Measurements from ENCODE around the gene UBE2O.

The UBE2O gene

GRCh38 chr17:76438906-76439305 lies 14.0 kb downstream of the UBE2O start:
- DNase-seq (ENCODE audit: low read depth) = peak; percentile 19

- DNase-seq (ENCODE audit: low read depth) = peak; percentile 26
Observed at GRCh38 chr17:76437467-76438402, 15.2 kb downstream of the UBE2O start.

DNA sequence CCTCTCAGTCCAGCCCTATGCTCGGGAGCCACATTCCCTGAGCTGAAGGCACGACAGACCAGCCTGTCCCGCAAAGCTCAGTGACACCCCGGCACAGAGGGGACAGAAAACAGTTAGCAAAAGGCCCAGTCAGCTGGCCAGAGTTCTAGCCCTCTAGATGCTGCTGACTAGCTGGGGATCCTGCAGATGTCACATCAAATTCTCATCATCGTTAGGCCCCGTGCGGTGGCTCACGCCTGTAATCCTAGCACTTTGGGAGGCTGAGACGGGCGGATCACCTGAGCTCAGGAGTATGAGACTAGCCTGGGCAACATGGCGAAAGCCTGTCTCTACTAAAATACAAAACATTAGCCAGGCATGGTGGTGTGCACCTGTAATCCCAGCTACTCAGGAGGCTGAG lies 17.2 kb downstream of the UBE2O start:
- no peak for DNase-seq (ENCODE audit: low read depth)

DNA sequence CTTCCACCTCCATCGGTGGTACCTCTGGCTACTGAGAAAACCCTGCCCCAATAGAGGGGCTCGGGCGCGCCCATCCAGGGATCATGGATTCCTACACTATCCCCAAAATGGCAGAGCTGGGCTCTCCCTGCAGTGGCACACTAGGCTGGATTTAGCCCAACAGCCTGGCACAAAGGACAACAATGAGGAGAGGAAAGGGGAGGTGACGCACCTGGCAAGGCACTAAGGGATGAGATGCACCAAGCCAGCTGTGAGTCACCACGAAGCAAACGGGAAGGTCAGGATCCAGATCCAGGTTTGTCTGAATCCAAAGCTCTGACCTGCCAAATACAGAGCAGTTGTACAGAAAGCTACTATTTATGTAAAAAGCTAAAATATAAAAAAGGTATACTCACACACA lies 18.1 kb downstream of the UBE2O start:
- no peak for DNase-seq (ENCODE audit: low read depth)

GRCh38 chr17:76433693-76434092 lies 19.3 kb downstream of the UBE2O start:
- DNase-seq (ENCODE audit: low read depth) = no peak

DNA sequence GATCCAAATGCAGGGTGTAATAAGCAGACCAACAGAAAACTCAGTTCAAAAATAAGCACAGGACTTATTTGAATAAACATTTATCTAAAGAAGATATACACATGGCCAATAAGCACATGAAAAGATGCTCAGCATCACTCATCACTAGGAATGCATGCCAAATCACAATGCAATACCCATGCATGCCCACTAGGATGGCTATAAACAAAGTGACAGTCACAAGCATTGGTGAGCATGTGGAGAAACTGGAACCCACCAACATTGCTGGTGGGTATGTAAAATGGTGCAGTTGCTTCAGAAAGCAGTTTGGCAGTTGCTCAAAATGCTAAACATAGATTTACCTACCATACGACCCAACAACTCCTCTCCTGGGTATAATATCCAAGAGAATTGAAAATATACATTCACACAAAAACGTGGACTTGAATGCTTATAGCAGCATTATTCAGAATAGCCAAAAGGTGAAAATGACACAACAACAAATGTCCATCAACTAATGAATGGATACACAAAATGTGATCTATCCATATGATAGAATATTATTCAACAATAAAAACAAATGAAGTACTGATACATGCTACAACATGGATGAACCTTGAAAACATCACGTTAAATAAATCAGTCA lies 20.1 kb downstream of the UBE2O start:
- peak; percentile 34 for DNase-seq (ENCODE audit: low read depth)

GRCh38 chr17:76432004-76432403 lies 20.9 kb downstream of the UBE2O start:
- no peak for DNase-seq (ENCODE audit: low read depth)

DNA sequence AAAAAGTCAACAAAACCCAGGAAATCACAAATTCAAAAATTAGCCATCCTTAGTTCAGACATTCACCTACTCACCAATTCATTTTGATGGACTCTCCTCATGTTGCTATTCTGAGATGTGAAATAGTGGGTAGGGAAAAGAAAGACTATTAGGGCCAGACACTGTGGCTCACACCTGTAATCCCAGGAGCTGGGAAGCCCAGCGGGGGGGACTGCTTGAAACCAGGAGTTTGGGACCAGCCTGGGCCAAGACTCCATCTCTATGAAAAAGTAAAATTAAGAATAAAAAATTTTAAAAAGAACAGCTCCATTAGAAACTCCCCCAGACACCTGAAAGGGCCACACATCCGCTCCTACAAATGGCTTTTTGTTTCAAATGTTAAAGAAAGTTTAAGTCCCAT lies 21.4 kb downstream of the UBE2O start:
- DNase-seq (ENCODE audit: low read depth) = no peak

- DNase-seq (ENCODE audit: low read depth) = peak; percentile 13
Observed at GRCh38 chr17:76428511-76428910, 24.4 kb downstream of the UBE2O start.

- DNase-seq (ENCODE audit: low read depth) = peak; percentile 79
Observed at GRCh38 chr17:76427501-76428231, 25.3 kb downstream of the UBE2O start.

GRCh38 chr17:76426853-76427252 lies 26.1 kb downstream of the UBE2O start:
- DNase-seq (ENCODE audit: low read depth) = no peak

GRCh38 chr17:76422860-76423259 lies 30.1 kb downstream of the UBE2O start:
- DNase-seq (ENCODE audit: low read depth) = no peak

DNA sequence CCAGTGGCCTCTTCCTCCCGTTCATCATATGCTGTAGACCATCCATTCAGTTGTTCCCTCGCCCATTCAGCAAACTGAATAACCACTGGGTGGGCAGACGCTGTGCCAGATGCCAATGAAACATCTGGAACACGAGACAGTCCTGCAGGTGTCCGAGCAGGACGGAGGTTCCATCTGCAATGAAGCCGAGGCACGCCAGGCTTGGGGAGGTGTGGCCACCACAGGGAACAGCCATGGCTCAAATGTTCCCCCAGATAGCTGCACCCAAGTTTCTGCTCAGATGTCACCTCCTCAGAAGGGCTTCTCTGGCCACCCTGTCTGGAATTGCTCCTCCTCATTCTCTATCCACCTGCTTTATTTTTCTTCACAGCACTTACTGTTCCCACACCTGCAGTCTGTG lies 30.5 kb downstream of the UBE2O start:
- DNase-seq (ENCODE audit: low read depth) = no peak

- DNase-seq (ENCODE audit: low read depth) = peak; percentile 41
Observed at GRCh38 chr17:76421044-76421407, 31.9 kb downstream of the UBE2O start.

DNA sequence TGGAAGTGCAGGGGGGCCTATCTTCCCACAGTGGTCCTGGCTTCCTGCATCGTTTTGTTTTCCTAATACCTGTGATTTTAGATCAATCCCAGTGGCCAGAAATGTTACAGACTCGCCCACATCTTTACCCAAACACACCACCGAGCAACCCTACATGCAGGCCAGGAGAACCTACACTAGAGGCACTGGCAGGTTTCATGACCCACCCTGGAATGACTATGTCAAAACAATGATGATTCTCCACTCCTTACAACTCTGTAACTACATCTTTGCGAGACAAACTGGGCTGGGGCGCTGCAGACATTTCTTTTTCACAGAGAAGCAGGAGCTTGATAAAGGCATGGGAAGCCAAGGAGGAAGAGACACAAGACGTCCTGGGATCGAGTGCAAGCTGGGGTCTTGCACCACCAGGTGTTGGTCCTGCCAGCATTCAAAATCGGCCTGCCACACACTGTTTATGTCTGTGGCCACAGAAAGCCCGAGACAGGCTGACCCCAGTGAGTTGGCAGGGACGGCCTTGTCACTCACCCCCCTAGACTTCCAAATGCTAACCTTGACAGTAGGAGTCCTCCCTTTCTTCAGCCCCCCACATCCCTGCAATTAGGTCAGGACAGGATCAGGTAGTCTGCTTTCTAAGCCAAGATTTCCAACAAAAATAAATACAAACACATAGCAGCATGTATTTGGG lies 32.5 kb downstream of the UBE2O start:
- DNase-seq (ENCODE audit: low read depth) = no peak

DNA sequence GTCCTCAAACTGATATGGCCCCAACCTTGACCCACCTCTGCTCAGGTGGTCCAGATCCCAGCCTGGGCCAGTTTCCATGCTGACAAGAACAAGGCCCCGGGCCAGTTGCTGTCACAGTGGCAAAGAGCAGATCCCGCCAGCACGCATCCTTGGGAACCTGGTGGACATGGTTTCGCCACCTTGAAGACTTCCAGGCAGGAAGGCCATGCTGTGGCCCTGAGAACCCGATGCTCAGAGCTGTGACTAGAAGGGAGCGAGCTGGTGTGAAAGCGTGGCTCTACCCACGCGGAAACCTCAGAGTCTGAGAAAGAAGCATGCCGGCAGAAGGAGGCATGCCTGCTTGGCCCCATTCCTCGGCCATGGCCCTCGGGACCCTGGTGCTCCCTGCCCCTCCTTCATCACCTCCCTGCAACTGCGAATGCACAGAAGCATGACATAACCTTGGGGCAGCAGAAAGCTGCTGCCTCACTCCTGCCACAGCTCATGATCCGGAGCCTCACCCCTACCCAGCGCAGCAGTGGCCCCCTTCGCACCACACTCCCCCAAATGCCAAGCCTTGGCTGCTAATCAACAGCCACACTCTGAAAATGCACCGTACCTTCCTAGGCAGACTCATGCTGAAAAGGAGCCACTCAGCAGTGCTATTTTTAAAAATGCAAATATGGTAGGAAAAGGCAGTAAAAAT lies 33.2 kb downstream of the UBE2O start:
- DNase-seq (ENCODE audit: low read depth) = no peak

GRCh38 chr17:76417499-76418143 lies 35.3 kb downstream of the UBE2O start:
- DNase-seq (ENCODE audit: low read depth) = no peak

- no peak for DNase-seq (ENCODE audit: low read depth)
Observed at GRCh38 chr17:76416899-76417298, 36.1 kb downstream of the UBE2O start.

- DNase-seq (ENCODE audit: low read depth) = no peak
Observed at GRCh38 chr17:76416457-76416856, 36.5 kb downstream of the UBE2O start.

DNA sequence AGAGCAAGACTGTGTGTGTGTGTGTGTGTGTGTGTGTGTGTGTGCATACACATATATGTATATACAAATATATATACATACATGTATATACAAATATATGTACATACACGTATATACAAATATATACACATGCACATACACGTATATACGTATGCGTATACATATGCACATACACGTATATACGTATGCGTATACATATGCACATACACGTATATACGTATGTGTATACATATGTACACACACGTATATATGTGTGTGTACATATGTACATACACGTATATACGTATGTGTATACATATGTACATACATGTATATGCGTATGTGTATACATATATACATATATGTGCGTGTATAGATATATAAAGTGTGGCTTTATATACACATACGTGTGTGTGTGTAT lies 37.2 kb downstream of the UBE2O start:
- no peak for DNase-seq (ENCODE audit: low read depth)
